CD14-positive monocyte (primary cell): ENCODE measurements around the gene PEX11G. TPM values are rescaled to one million over a fixed set of nuclear protein-coding genes. Genes with fewer than 3 reads are reported as not detected.

Source experiments
- DNase-seq, 3 donors: peaks; one replicate each; pipeline ENCODE4 v3.0.0-alpha.2; 2011 to 2022
- H2AFZ ChIP-seq: 2 replicates; pipeline ENCODE4 v1.6.0; 2012; ENCODE audit warnings: mild to moderate bottlenecking, low read depth, low read length, inconsistent platforms; ENCODE audit not compliant: insufficient read depth, poor library complexity, severe bottlenecking
- H3K27ac ChIP-seq, 2 donors: 1 replicate in 1 of 2; 2 replicates in 1 of 2; pipeline ENCODE4 v1.5.1; 2012 to 2013; ENCODE audit warnings: low read length in 2 of 2, control low read depth in 1 of 2, inconsistent platforms in 1 of 2, low read depth in 1 of 2, mild to moderate bottlenecking in 1 of 2
- H3K27me3 ChIP-seq, 2 donors: one replicate each; pipeline versions ENCODE4 v1.6.0 to v1.6.1; 2011 to 2013; ENCODE audit warnings: low read length in 2 of 2; ENCODE audit not compliant: control insufficient read depth in 2 of 2, insufficient read depth in 2 of 2
- H3K36me3 ChIP-seq, 2 donors: replicated peaks in 1 of 2; 1 replicate in 1 of 2; 2 replicates in 1 of 2; pipeline versions ENCODE4 v1.5.1 to v1.6.1; 2012 to 2013; ENCODE audit warnings: low read length in 2 of 2, control low read depth in 1 of 2, inconsistent platforms in 1 of 2, mild to moderate bottlenecking in 1 of 2; ENCODE audit not compliant: insufficient read depth in 2 of 2, control insufficient read depth in 1 of 2
- H3K4me1 ChIP-seq, 2 donors: 1 replicate in 1 of 2; 2 replicates in 1 of 2; pipeline versions ENCODE4 v1.5.1 to v1.6.1; 2012 to 2013; ENCODE audit warnings: low read length in 2 of 2, control low read depth in 1 of 2, inconsistent platforms in 1 of 2, mild to moderate bottlenecking in 1 of 2, moderate library complexity in 1 of 2; ENCODE audit not compliant: insufficient read depth in 2 of 2, control insufficient read depth in 1 of 2
- H3K4me2 ChIP-seq: replicated peaks from 2 replicates; pipeline ENCODE3; 2012; ENCODE audit warnings: low read length, moderate library complexity, mild to moderate bottlenecking; ENCODE audit not compliant: poor library complexity, severe bottlenecking; ENCODE audit errors: extremely low read depth
- H3K4me3 ChIP-seq, 3 experiments: fragments of 200-600 bp in 1 of 3; sonication (generic) in 1 of 3; replicated peaks in 1 of 3; 1 replicate in 2 of 3; 2 replicates in 1 of 3; pipeline ENCODE4 v1.5.1; 2011 to 2013; ENCODE audit warnings: low read length in 3 of 3, mild to moderate bottlenecking in 3 of 3, control low read depth in 2 of 3, low read depth in 2 of 3, inconsistent platforms in 1 of 3, moderate library complexity in 1 of 3
- H3K79me2 ChIP-seq: 2 replicates; pipeline ENCODE4 v1.6.0; 2012; ENCODE audit warnings: mild to moderate bottlenecking, control low read depth, inconsistent platforms, low read length, moderate library complexity; ENCODE audit not compliant: insufficient read depth
- H3K9ac ChIP-seq: 2 replicates; pipeline ENCODE4 v1.6.0; 2017; ENCODE audit warnings: low read length, mild to moderate bottlenecking; ENCODE audit not compliant: insufficient read depth, poor library complexity, severe bottlenecking
- H3K9me3 ChIP-seq, 2 donors: replicated peaks in 1 of 2; 1 replicate in 1 of 2; 2 replicates in 1 of 2; pipeline versions ENCODE4 v1.5.1 to v1.6.1; 2012 to 2013; ENCODE audit warnings: low read length in 2 of 2, control low read depth in 1 of 2; ENCODE audit not compliant: control insufficient read depth in 1 of 2, insufficient read depth in 1 of 2
- H4K20me1 ChIP-seq: 2 replicates; pipeline ENCODE4 v1.6.0; 2012; ENCODE audit warnings: mild to moderate bottlenecking, low read length, control low read depth, moderate library complexity; ENCODE audit not compliant: insufficient read depth
- H3K27ac Mint-ChIP-seq, 7 donors: one replicate each; pipeline ENCODE4 v1.8.0; 2020; ENCODE audit warnings: mild to moderate bottlenecking in 7 of 7, mixed read lengths in 7 of 7, moderate library complexity in 6 of 7, inconsistent platforms in 2 of 7
- H3K27me3 Mint-ChIP-seq, 3 donors: one replicate each; pipeline ENCODE4 v1.8.0; 2021 to 2022; ENCODE audit warnings: low read depth in 3 of 3, mild to moderate bottlenecking in 3 of 3, mixed read lengths in 3 of 3, moderate library complexity in 3 of 3, inconsistent platforms in 1 of 3
- H3K36me3 Mint-ChIP-seq, 2 donors: one replicate each; pipeline ENCODE4 v1.8.0; 2020; ENCODE audit warnings: mixed read lengths in 2 of 2, inconsistent platforms in 1 of 2, mild to moderate bottlenecking in 1 of 2
- H3K4me1 Mint-ChIP-seq: one replicate; pipeline ENCODE4 v1.8.0; 2020; ENCODE audit warnings: mild to moderate bottlenecking, mixed read lengths
- H3K4me3 Mint-ChIP-seq, 2 donors: one replicate each; pipeline ENCODE4 v1.8.0; 2020; ENCODE audit warnings: mild to moderate bottlenecking in 2 of 2, mixed read lengths in 2 of 2, moderate library complexity in 1 of 2
- H3K9me3 Mint-ChIP-seq, 7 donors: one replicate each; pipeline ENCODE4 v1.8.0; 2020 to 2022; ENCODE audit warnings: mixed read lengths in 7 of 7, mild to moderate bottlenecking in 6 of 7, moderate library complexity in 6 of 7, inconsistent platforms in 2 of 7
- WGBS: methylation state at CpG from one replicate; pipeline ENCODE4 v1.1.5; 2013; ENCODE audit warnings: missing lambda C conversion rate; ENCODE audit not compliant: insufficient coverage; 5-methylcytosine and 5-hydroxymethylcytosine counted together
- intact Hi-C, 2 donors: fragments of 100-400 bp; cut with micrococcal nuclease; formaldehyde crosslinking; loops; one replicate each; pipeline versions ENCODE4 v1.15.0 to v1.15.1; 2023
- polyA plus RNA-seq, 3 donors: library from polyadenylated mRNA; depleted of rRNA in 1 of 3; unstranded in 2 of 3; stranded (reverse) in 1 of 3; fragments of 300-500 nt in 2 of 3; fragments of >200 nt in 1 of 3; fragmentation: Illumina TruSeq in 2 of 3; gene quantifications; 1 replicate in 2 of 3; 2 replicates in 1 of 3; pipeline ENCODE4 v1.2.3, GENCODE V29; 2012 to 2021
- TF ChIP-seq, protein P1 (sequence below): fragments of 200-600 bp; IDR thresholded peaks from one replicate; pipeline ENCODE4 v1.8.0; 2022; ENCODE audit warnings: antibody characterized with exemption, mild to moderate bottlenecking

The PEX11G gene
- polyA plus RNA-seq, 3 donors: 0.77 to 3.0 (median 1.4) TPM

DNA sequence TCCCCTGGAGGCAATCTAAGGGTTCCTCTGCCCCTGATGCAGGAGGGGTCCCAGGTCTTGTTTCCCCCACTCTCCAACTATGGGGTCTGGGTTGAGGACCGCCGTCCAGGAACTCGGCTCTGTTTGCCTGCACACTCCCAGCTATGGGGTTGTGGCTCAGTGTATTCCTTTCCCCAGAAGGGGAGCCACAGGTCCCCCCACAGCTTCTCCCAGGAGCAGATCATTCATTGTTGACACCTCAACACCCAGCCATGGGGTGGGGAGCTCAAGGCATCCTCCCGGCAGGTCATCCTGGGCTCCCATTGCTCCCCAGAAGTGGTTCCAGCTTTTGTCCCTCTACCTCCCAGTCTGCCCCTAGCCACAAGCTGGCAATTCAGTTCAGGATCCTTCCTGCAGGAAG is 28.0 kb upstream of the PEX11G start:
- peak overlapping the region; percentile 61 for H3K4me2 ChIP-seq
- Mint-ChIP-seq H3K4me3 (peak overlapping the region; percentile 60 to 80), H3K9me3 (peaks cover 0 to 11% (median 4%) of the 10 kb centered on the region in 7 donors), H3K36me3 (peaks cover 4 to 5% of the 10 kb centered on the region in 2 donors), H3K27me3 (peaks cover 34 to 42% (median 35%) of the 10 kb centered on the region in 3 donors), H3K27ac (peak overlapping the region in 1 of 7 donors; percentile 58), H3K4me1 (peaks cover 15% of the 10 kb centered on the region)
- peaks cover 8 to 16% of the 10 kb centered on the region in 2 donors for H3K4me1 ChIP-seq
- H2AFZ ChIP-seq: peak overlapping the region; percentile 73
- H4K20me1 ChIP-seq: no peaks in the 10 kb centered on the region
- H3K79me2 ChIP-seq: no peaks in the 10 kb centered on the region
- WGBS: no CpG with 5 or more reads among the region's 4 CpGs
- no peaks in the 10 kb centered on the region for H3K9me3 ChIP-seq
- no peaks in the 10 kb centered on the region for H3K36me3 ChIP-seq
- intact Hi-C loops: no loop called here
- no peak overlapping the region for H3K27ac ChIP-seq
- H3K4me3 ChIP-seq: peak overlapping the region in 1 of 3 experiments; percentile 63
- TF ChIP-seq, protein P1, sequence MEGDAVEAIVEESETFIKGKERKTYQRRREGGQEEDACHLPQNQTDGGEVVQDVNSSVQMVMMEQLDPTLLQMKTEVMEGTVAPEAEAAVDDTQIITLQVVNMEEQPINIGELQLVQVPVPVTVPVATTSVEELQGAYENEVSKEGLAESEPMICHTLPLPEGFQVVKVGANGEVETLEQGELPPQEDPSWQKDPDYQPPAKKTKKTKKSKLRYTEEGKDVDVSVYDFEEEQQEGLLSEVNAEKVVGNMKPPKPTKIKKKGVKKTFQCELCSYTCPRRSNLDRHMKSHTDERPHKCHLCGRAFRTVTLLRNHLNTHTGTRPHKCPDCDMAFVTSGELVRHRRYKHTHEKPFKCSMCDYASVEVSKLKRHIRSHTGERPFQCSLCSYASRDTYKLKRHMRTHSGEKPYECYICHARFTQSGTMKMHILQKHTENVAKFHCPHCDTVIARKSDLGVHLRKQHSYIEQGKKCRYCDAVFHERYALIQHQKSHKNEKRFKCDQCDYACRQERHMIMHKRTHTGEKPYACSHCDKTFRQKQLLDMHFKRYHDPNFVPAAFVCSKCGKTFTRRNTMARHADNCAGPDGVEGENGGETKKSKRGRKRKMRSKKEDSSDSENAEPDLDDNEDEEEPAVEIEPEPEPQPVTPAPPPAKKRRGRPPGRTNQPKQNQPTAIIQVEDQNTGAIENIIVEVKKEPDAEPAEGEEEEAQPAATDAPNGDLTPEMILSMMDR: no peak
- no peak for DNase-seq
- H3K9ac ChIP-seq: no peak overlapping the region
- H3K27me3 ChIP-seq: peaks cover 2 to 23% of the 10 kb centered on the region in 2 donors

DNA sequence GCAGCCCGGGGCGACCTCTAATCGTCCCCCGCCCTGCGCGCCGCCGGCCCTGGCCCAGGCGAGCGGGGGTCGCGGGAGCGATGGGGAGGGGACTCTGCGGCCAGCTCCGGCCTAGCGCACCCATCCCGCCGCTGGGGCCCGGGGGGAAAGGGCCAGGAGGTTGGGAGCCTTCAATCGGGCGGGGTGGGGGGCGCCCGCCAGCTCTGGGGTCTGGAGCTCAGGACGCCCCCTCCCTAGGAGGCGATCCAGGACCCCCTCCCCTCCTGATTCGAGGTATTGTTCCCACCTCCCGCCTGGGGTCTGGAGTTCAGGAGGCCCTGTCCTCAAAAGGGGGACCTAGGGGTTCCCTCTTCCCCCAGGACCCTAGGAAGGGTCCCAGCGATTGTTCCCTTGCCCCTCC is 27.5 kb upstream of the PEX11G start:
- no peak overlapping the region for H3K27ac ChIP-seq
- peaks cover 4 to 5% of the 10 kb centered on the region in 2 donors for H3K36me3 Mint-ChIP-seq

More for the DNA sequence above, 27.5 kb upstream of the PEX11G start:
- Histone ChIP-seq H3K9ac (peak overlapping the region; percentile 53), H3K27me3 (peaks cover 2 to 23% of the 10 kb centered on the region in 2 donors), H3K4me3 (peak overlapping the region; percentile 9 to 63 (median 12)), H2AFZ (peak overlapping the region; percentile 73), H3K79me2 (no peaks in the 10 kb centered on the region), H3K9me3 (no peaks in the 10 kb centered on the region), H3K4me1 (peaks cover 5 to 12% of the 10 kb centered on the region in 2 donors), H3K4me2 (peak overlapping the region; percentile 61), H4K20me1 (no peaks in the 10 kb centered on the region), H3K36me3 (no peaks in the 10 kb centered on the region)
- intact Hi-C loops: no loop called here
- 1% methylated on average over 16 of the region's 28 CpGs for WGBS
- DNase-seq: no peak
- TF ChIP-seq, protein P1: no peak
- Mint-ChIP-seq H3K9me3 (peaks cover 0 to 11% (median 4%) of the 10 kb centered on the region in 7 donors), H3K4me1 (peaks cover 12% of the 10 kb centered on the region), H3K27ac (peak overlapping the region in 1 of 7 donors; percentile 58), H3K27me3 (peaks cover 35 to 43% (median 35%) of the 10 kb centered on the region in 3 donors), H3K4me3 (peak overlapping the region; percentile 60 to 80)
